Measurements from ENCODE around the gene DAB1. TPM values are rescaled to one million over a fixed set of nuclear protein-coding genes. Genes with fewer than 3 reads are reported as not detected.

Gene DAB1
- total and polyA plus RNA-seq, 10 of the 15 experiments (the other 5 are each of a cell fraction or from before 2014, with no cell fraction given): 0.02 to 0.10 (median 0.03) TPM; not detected in 5

DNA sequence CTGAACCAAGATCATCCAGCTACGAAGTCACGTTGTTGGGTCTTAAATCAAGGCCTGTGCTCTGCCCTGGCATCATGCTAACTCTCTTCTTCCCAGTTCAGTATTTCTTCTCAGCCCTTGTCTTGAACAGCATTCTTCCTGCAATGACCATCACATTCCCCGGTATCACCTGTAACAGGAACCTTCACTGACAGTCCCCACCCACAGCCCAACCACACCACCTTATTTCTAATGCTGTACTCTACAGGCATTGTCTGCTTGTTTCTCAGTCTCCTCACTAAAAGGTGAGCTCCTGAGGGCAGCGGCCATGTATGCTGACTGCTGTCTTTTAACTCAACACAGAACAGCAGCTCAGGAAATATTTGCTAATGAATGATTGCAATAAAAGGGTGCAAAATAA lies 54.0 kb downstream of the DAB1 start (continued):
- TF ChIP-seq, protein P1, sequence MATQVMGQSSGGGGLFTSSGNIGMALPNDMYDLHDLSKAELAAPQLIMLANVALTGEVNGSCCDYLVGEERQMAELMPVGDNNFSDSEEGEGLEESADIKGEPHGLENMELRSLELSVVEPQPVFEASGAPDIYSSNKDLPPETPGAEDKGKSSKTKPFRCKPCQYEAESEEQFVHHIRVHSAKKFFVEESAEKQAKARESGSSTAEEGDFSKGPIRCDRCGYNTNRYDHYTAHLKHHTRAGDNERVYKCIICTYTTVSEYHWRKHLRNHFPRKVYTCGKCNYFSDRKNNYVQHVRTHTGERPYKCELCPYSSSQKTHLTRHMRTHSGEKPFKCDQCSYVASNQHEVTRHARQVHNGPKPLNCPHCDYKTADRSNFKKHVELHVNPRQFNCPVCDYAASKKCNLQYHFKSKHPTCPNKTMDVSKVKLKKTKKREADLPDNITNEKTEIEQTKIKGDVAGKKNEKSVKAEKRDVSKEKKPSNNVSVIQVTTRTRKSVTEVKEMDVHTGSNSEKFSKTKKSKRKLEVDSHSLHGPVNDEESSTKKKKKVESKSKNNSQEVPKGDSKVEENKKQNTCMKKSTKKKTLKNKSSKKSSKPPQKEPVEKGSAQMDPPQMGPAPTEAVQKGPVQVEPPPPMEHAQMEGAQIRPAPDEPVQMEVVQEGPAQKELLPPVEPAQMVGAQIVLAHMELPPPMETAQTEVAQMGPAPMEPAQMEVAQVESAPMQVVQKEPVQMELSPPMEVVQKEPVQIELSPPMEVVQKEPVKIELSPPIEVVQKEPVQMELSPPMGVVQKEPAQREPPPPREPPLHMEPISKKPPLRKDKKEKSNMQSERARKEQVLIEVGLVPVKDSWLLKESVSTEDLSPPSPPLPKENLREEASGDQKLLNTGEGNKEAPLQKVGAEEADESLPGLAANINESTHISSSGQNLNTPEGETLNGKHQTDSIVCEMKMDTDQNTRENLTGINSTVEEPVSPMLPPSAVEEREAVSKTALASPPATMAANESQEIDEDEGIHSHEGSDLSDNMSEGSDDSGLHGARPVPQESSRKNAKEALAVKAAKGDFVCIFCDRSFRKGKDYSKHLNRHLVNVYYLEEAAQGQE (IDR thresholded peaks at IDR 0.05; ENCODE audit: low read depth, low read length): no peak
- TF ChIP-seq, protein P2, sequence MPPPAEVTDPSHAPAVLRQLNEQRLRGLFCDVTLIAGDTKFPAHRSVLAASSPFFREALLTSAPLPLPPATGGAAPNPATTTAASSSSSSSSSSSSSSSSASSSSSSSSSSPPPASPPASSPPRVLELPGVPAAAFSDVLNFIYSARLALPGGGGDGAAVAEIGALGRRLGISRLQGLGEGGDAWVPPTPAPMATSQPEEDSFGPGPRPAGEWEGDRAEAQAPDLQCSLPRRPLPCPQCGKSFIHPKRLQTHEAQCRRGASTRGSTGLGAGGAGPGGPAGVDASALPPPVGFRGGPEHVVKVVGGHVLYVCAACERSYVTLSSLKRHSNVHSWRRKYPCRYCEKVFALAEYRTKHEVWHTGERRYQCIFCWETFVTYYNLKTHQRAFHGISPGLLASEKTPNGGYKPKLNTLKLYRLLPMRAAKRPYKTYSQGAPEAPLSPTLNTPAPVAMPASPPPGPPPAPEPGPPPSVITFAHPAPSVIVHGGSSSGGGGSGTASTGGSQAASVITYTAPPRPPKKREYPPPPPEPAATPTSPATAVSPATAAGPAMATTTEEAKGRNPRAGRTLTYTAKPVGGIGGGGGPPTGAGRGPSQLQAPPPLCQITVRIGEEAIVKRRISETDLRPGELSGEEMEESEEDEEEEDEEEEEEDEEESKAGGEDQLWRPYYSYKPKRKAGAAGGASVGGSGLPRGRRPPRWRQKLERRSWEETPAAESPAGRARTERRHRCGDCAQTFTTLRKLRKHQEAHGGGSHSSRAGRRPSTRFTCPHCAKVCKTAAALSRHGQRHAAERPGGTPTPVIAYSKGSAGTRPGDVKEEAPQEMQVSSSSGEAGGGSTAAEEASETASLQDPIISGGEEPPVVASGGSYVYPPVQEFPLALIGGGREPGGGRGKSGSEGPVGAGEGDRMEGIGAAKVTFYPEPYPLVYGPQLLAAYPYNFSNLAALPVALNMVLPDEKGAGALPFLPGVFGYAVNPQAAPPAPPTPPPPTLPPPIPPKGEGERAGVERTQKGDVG (CRISPR knock-in tag; IDR thresholded peaks at IDR 0.05): no peak
- TF ChIP-seq FOS (IDR thresholded peaks at IDR 0.05; ENCODE audit: borderline replicate concordance, extremely low read depth, insufficient read length): no peak
- TF ChIP-seq, protein P3, sequence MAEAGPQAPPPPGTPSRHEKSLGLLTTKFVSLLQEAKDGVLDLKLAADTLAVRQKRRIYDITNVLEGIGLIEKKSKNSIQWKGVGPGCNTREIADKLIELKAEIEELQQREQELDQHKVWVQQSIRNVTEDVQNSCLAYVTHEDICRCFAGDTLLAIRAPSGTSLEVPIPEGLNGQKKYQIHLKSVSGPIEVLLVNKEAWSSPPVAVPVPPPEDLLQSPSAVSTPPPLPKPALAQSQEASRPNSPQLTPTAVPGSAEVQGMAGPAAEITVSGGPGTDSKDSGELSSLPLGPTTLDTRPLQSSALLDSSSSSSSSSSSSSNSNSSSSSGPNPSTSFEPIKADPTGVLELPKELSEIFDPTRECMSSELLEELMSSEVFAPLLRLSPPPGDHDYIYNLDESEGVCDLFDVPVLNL (IDR thresholded peaks at IDR 0.05; ENCODE audit: low read depth, low read length): no peak
